ENCODE results near the gene TCIRG1.

GRCh38 chr11:68056317-68057285, 17.8 kb downstream of the TCIRG1 start:
- TF ChIP-seq CTCF (IDR thresholded peaks at IDR 0.05; ENCODE audit: poor library complexity) (no peak), EZH2 (IDR thresholded peaks at IDR 0.05; ENCODE audit: borderline replicate concordance) (no peak)

Measured in hepatocyte (in vitro differentiated cells).